Osteoblast (primary cell): ENCODE data around the gene BASP1. TPM values are rescaled to one million over a fixed set of nuclear protein-coding genes. Genes with fewer than 3 reads are reported as not detected.

Source experiments
- DNase-seq: peaks from one replicate; pipeline ENCODE4 v3.0.0; 2011; ENCODE audit warnings: low spot score, mixed read lengths; ENCODE audit not compliant: insufficient read length; ENCODE audit errors: missing footprints
- H2AFZ ChIP-seq: 2 replicates; pipeline ENCODE4 v1.6.0; 2011; ENCODE audit warnings: mild to moderate bottlenecking, low read length
- H3K27ac ChIP-seq: 2 replicates; pipeline ENCODE4 v1.5.1; 2011; ENCODE audit warnings: mild to moderate bottlenecking, low read depth, low read length, moderate library complexity
- H3K27me3 ChIP-seq: 2 replicates; pipeline ENCODE4 v1.6.0; 2012; ENCODE audit warnings: mild to moderate bottlenecking, control low read depth, inconsistent platforms, low read length, moderate library complexity; ENCODE audit not compliant: insufficient read depth
- H3K36me3 ChIP-seq: 2 replicates; pipeline ENCODE4 v1.5.1; 2011; ENCODE audit warnings: mild to moderate bottlenecking, low read length, control low read depth, moderate library complexity; ENCODE audit not compliant: insufficient read depth
- H3K4me1 ChIP-seq: 2 replicates; pipeline ENCODE4 v1.5.1; 2011; ENCODE audit warnings: mild to moderate bottlenecking, low read length, control low read depth, moderate library complexity; ENCODE audit not compliant: insufficient read depth
- H3K4me2 ChIP-seq: 2 replicates; pipeline ENCODE4 v1.6.0; 2011; ENCODE audit warnings: mild to moderate bottlenecking, low read length; ENCODE audit not compliant: insufficient read depth
- H3K4me3 ChIP-seq: fragments of 200-600 bp; sonication (generic); 3 replicates; pipeline ENCODE4 v1.5.1; 2012; ENCODE audit warnings: mild to moderate bottlenecking, low read length, inconsistent platforms; ENCODE audit not compliant: insufficient read depth
- H3K79me2 ChIP-seq: 2 replicates; pipeline ENCODE4 v1.6.0; 2012; ENCODE audit warnings: mild to moderate bottlenecking, low read length, control low read depth, inconsistent platforms; ENCODE audit not compliant: insufficient read depth
- H3K9me3 ChIP-seq: 2 replicates; pipeline ENCODE4 v1.5.1; 2011; ENCODE audit warnings: low read depth, low read length, control low read depth
- H4K20me1 ChIP-seq: 2 replicates; pipeline ENCODE4 v1.6.0; 2012; ENCODE audit warnings: mild to moderate bottlenecking, low read length, control low read depth; ENCODE audit not compliant: insufficient read depth
- CTCF ChIP-seq: IDR thresholded peaks from 2 replicates; pipeline ENCODE4 v1.5.1; 2011; ENCODE audit warnings: mild to moderate bottlenecking, low read depth, low read length, moderate library complexity; ENCODE audit errors: extremely low read depth
- total RNA-seq: library from RNA; depleted of rRNA; stranded (reverse); fragments of >200 nt; gene quantifications from 2 replicates; pipeline ENCODE4 v1.2.3, GENCODE V29; 2012

BASP1 gene
- total RNA-seq, 1 donor, result 242 TPM

GRCh38 chr5:17212996-17213395 is 4.4 kb upstream of the BASP1 start:
- TF ChIP-seq CTCF, result no peak
- H3K36me3 ChIP-seq, result no peaks in the 10 kb centered on the region
- DNase-seq, result no peak

DNA sequence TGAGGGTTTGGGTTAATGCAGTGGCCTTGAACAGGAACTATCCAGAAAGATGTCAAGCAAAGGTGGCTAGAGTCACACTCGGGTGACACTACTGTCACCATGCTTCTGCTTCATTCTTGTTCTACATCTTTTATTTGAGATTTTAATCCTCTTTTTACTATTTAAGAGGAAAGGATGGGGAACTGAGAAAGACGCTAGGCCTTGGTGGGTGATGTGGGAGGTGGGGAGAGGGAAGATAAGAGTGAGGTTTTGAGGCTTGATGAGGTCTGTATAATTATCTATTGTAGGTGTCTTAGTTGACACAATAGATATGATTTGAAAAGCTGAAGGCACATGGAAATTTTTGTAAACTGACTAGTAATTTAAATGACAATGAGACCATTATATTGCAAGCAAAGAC is 3.5 kb upstream of the BASP1 start:
- Histone ChIP-seq H3K36me3 (no peaks in the 10 kb centered on the region), H4K20me1 (peaks cover 3% of the 10 kb centered on the region), H2AFZ (no peak overlapping the region), H3K4me3 (no peak overlapping the region), H3K9me3 (no peaks in the 10 kb centered on the region), H3K4me1 (no peaks in the 10 kb centered on the region), H3K79me2 (peaks cover 13% of the 10 kb centered on the region), H3K4me2 (no peak overlapping the region), H3K27ac (no peak overlapping the region), H3K27me3 (no peaks in the 10 kb centered on the region)
- no peak for TF ChIP-seq CTCF
- no peak for DNase-seq

More at GRCh38 chr5:17212996-17213395, 4.4 kb upstream of the BASP1 start:
- no peak overlapping the region for H3K4me2 ChIP-seq
- H3K27ac ChIP-seq, result no peak overlapping the region
- no peak overlapping the region for H2AFZ ChIP-seq
- no peaks in the 10 kb centered on the region for H3K9me3 ChIP-seq
- no peaks in the 10 kb centered on the region for H3K4me1 ChIP-seq
- peaks cover 5% of the 10 kb centered on the region for H3K79me2 ChIP-seq
- H3K27me3 ChIP-seq, result no peaks in the 10 kb centered on the region
- no peaks in the 10 kb centered on the region for H4K20me1 ChIP-seq
- no peak overlapping the region for H3K4me3 ChIP-seq

DNA sequence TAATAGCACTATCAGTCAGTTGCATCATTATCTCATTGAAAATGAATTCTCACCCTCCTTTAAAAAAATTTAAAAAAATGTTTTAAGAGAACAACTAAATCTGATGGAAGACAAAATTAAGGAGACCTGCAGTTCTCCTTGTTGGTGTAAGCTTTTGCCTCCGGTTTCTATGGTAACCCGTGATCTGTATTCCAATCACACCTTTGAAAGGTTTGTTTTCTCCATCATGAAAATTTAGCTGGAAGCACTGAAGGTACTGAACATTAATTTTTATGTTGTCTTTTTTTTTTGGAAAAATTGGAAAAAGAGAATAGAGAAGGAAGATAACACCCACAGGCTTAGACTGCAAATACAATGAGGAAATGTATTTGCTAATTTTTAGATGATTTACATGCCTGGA is 2.5 kb upstream of the BASP1 start:
- peaks cover 23% of the 10 kb centered on the region for H3K79me2 ChIP-seq
- peaks cover 7% of the 10 kb centered on the region for H3K36me3 ChIP-seq
- H4K20me1 ChIP-seq, result peaks cover 13% of the 10 kb centered on the region
- no peak overlapping the region for H3K4me3 ChIP-seq
- H3K9me3 ChIP-seq, result no peaks in the 10 kb centered on the region
- H2AFZ ChIP-seq, result no peak overlapping the region
- DNase-seq, result no peak
- no peak overlapping the region for H3K27ac ChIP-seq
- peaks cover 6% of the 10 kb centered on the region for H3K4me1 ChIP-seq
- no peak for TF ChIP-seq CTCF
- H3K27me3 ChIP-seq, result no peaks in the 10 kb centered on the region
- H3K4me2 ChIP-seq, result no peak overlapping the region

- Histone ChIP-seq H3K4me2 (no peak overlapping the region), H3K9me3 (no peaks in the 10 kb centered on the region), H4K20me1 (peaks cover 17% of the 10 kb centered on the region), H3K79me2 (peaks cover 28% of the 10 kb centered on the region), H2AFZ (no peak overlapping the region), H3K4me3 (no peak overlapping the region), H3K27ac (no peak overlapping the region), H3K36me3 (peaks cover 8% of the 10 kb centered on the region), H3K4me1 (peaks cover 8% of the 10 kb centered on the region), H3K27me3 (no peaks in the 10 kb centered on the region)
- no peak for DNase-seq
- TF ChIP-seq CTCF, result no peak
Observed at GRCh38 chr5:17215361-17215760, 2.1 kb upstream of the BASP1 start.
